SU-DHL-6 (cell line): ENCODE measurements around the gene PIM1.

ENCODE experiments used
- H2AFZ ChIP-seq: fragments of 200-600 bp; sonication (generic); 2 replicates; pipeline ENCODE4 v1.6.1; 2014; ENCODE audit warnings: low read depth, mild to moderate bottlenecking, moderate library complexity, mixed read lengths, antibody characterized with exemption, low read length; ENCODE audit not compliant: severe bottlenecking
- H3F3A ChIP-seq: fragments of 200-600 bp; shearing (Covaris generic); 2 replicates; pipeline ENCODE4 v1.6.0; 2016; ENCODE audit warnings: antibody characterized with exemption, mild to moderate bottlenecking; ENCODE audit not compliant: insufficient read depth
- H3K27ac ChIP-seq: fragments of 200-600 bp; sonication (generic); 2 replicates; pipeline ENCODE4 v1.5.1; 2016; ENCODE audit warnings: low read depth, mild to moderate bottlenecking, low read length, moderate library complexity, mixed read lengths
- H3K27me3 ChIP-seq: fragments of 200-600 bp; sonication (generic), shearing (Covaris generic); 2 replicates; pipeline ENCODE4 v1.6.0; 2014; ENCODE audit warnings: mild to moderate bottlenecking, low read length
- H3K36me3 ChIP-seq: fragments of 200-600 bp; sonication (generic); 2 replicates; pipeline ENCODE4 v1.6.1; 2014; ENCODE audit warnings: mild to moderate bottlenecking, low read length, mixed read lengths
- H3K4me2 ChIP-seq: fragments of 300-600, 200-600 bp; shearing (Covaris generic), sonication (generic); 2 replicates; pipeline ENCODE4 v1.6.0; 2014; ENCODE audit warnings: low read length, low read depth, mild to moderate bottlenecking; ENCODE audit not compliant: poor library complexity, severe bottlenecking
- H3K4me3 ChIP-seq: fragments of 200-600 bp; sonication (generic); 2 replicates; pipeline ENCODE4 v1.5.1; 2014; ENCODE audit warnings: antibody characterized with exemption, low read length, mild to moderate bottlenecking, mixed read lengths; ENCODE audit not compliant: insufficient read depth, poor library complexity, severe bottlenecking
- H3K79me2 ChIP-seq: fragments of 200-600 bp; sonication (generic); 2 replicates; pipeline ENCODE4 v1.6.1; 2014; ENCODE audit warnings: mild to moderate bottlenecking, low read length, moderate library complexity; ENCODE audit not compliant: insufficient read depth
- H3K9ac ChIP-seq: fragments of 200-600 bp; sonication (generic); 2 replicates; pipeline ENCODE4 v1.7.0; 2014; ENCODE audit warnings: mild to moderate bottlenecking, low read length
- H3K9me2 ChIP-seq: fragments of 200-600 bp; sonication (generic); replicated peaks from 2 replicates; pipeline ENCODE4 v1.6.1; 2014; ENCODE audit warnings: low read length; ENCODE audit not compliant: insufficient read depth
- H3K9me3 ChIP-seq: fragments of 200-600 bp; sonication (generic); 2 replicates; pipeline ENCODE4 v1.6.1; 2014; ENCODE audit warnings: low read length, mixed read lengths; ENCODE audit not compliant: insufficient read depth
- H4K20me1 ChIP-seq: fragments of 200-600 bp; sonication (generic); 2 replicates; pipeline ENCODE4 v1.6.1; 2014; ENCODE audit warnings: low read depth, mild to moderate bottlenecking, antibody characterized with exemption, low read length, moderate library complexity, mixed read lengths
- CTCF ChIP-seq: fragments of 200-600 bp; sonication (generic); IDR thresholded peaks from one replicate; pipeline ENCODE4 v1.5.1; 2017; ENCODE audit warnings: antibody characterized with exemption, mild to moderate bottlenecking, low read length, moderate library complexity; ENCODE audit not compliant: insufficient read depth, poor library complexity, severe bottlenecking
- EZH2phosphoT487 ChIP-seq: fragments of 200-600 bp; sonication (generic), shearing (Covaris generic); conservative IDR thresholded peaks from 2 replicates; pipeline ENCODE4 v1.6.1; 2018; ENCODE audit warnings: mild to moderate bottlenecking, antibody characterized with exemption, low read length, moderate library complexity, mixed read lengths

Gene PIM1

DNA sequence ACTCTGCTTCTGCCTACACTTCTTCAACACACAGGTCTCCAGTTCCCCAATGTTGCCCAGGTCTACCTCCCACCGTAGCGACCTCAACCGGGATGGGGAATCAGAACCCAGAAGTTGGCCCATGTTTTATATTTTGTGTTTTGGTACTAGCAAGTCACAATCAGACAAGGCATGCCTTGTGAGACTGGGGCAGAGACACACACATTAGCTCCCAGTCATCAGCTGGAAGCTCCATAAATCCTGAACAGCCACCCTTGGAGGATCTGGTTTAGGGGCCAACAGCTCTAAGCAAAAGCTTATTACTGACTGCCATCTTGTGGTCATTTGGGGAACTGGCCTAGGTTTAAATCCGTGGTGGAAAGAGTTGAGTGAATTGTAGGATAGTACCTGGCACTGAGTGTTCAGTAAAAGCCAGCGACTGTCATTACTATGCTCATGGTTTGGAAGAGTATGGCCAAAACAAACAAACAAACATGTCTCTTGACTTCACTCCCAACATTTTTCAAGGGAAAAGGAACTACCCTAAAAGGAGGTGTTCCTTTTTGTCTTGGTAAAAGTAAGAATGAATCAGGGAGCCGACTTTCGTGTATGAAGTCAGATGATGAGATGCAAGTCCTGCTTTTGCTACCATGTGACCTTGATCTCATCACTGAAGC is 40.5 kb downstream of the PIM1 start:
- Histone ChIP-seq H3F3A (no peaks in the 10 kb centered on the region), H3K36me3 (no peaks in the 10 kb centered on the region), H2AFZ (no peak overlapping the region), H3K27me3 (no peaks in the 10 kb centered on the region), H3K9me3 (no peaks in the 10 kb centered on the region), H3K9ac (no peak overlapping the region), H4K20me1 (no peaks in the 10 kb centered on the region), H3K27ac (no peak overlapping the region), H3K4me2 (no peak overlapping the region), H3K4me3 (no peak overlapping the region), H3K9me2 (no peaks in the 10 kb centered on the region), H3K79me2 (no peaks in the 10 kb centered on the region)
- TF ChIP-seq EZH2phosphoT487 (no peak), CTCF (peak; percentile 99)

GRCh38 chr6:37212268-37212667 is 42.3 kb downstream of the PIM1 start:
- H3K9me3 ChIP-seq = no peaks in the 10 kb centered on the region
- H3K27ac ChIP-seq = no peak overlapping the region
- no peak overlapping the region for H3K4me3 ChIP-seq
- no peaks in the 10 kb centered on the region for H3F3A ChIP-seq
- no peaks in the 10 kb centered on the region for H4K20me1 ChIP-seq
- H2AFZ ChIP-seq = no peak overlapping the region
- H3K9ac ChIP-seq = no peak overlapping the region
- no peaks in the 10 kb centered on the region for H3K9me2 ChIP-seq
- H3K79me2 ChIP-seq = no peaks in the 10 kb centered on the region
- H3K27me3 ChIP-seq = no peaks in the 10 kb centered on the region
- TF ChIP-seq EZH2phosphoT487 (no peak), CTCF (no peak)
- H3K36me3 ChIP-seq = no peaks in the 10 kb centered on the region
- H3K4me2 ChIP-seq = no peak overlapping the region

DNA sequence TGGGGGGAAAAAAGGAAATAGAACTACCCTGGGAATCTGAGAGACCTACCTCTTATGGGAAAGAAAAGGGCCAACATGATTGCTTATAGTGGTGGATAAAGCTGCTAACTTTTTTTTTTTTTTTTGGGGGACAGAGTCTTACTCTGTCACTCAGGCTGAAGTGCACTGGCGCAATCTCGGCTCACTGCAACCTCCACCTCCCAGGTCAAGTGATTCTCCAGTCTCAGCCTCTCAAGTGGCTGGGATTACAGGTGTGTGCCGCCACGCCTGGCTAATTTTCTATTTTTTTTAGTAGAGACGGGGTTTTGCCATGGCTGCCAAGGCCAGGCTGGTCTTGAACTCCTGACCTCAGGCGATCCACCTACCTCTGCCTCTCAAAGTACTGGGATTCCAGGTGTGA is 48.1 kb downstream of the PIM1 start:
- H2AFZ ChIP-seq = no peak overlapping the region
- H3K9ac ChIP-seq = no peak overlapping the region
- H3K36me3 ChIP-seq = no peaks in the 10 kb centered on the region
- H4K20me1 ChIP-seq = no peaks in the 10 kb centered on the region
- H3K27me3 ChIP-seq = no peaks in the 10 kb centered on the region
- no peak overlapping the region for H3K27ac ChIP-seq
- no peak overlapping the region for H3K4me2 ChIP-seq
- H3F3A ChIP-seq = peaks cover 4% of the 10 kb centered on the region; the same call in 1 of the 2 replicates
- no peaks in the 10 kb centered on the region for H3K9me2 ChIP-seq
- H3K4me3 ChIP-seq = no peak overlapping the region
- no peaks in the 10 kb centered on the region for H3K79me2 ChIP-seq
- TF ChIP-seq EZH2phosphoT487 = no peak
- TF ChIP-seq CTCF = no peak
- H3K9me3 ChIP-seq = no peaks in the 10 kb centered on the region
